Caco-2 (cell line): ENCODE results near the gene CRAT. TPM values are rescaled to one million over a fixed set of nuclear protein-coding genes. Genes with fewer than 3 reads are reported as not detected.

Source experiments
- BruUV-seq: library from RNA; stranded (reverse); fragments of 400-500 nt; replicated peaks from 2 replicates; lab custom pipeline; 2021; lab: Mats Ljungman, UMichigan
- CTCF ChIA-PET: fragments of 300-600 bp; sonication (Branson Sonifier 250); formaldehyde crosslinking; loops from one replicate; lab custom pipeline; 2022; ENCODE audit warnings: antibody characterized with exemption; lab: Charles Lee
- POLR2A ChIA-PET: fragments of 300-600 bp; sonication (Branson Sonifier 250); formaldehyde crosslinking; loops from one replicate; lab custom pipeline; 2022; ENCODE audit warnings: antibody characterized with exemption; lab: Charles Lee
- DNase-seq, 2 experiments: peaks; one replicate each; pipeline versions ENCODE4 v3.0.0 to v3.0.0-alpha.2; 2020 to 2022
- H3K27me3 ChIP-seq: replicated peaks from 2 replicates; pipeline ENCODE4 v1.6.0; 2011; ENCODE audit warnings: low read length; ENCODE audit not compliant: control insufficient read depth, insufficient read depth
- H3K36me3 ChIP-seq: 2 replicates; pipeline ENCODE4 v1.5.1; 2011; ENCODE audit warnings: low read length; ENCODE audit not compliant: control insufficient read depth, insufficient read depth
- H3K4me1 ChIP-seq: fragments of 250-450 bp; sonication (Bioruptor Pico); 2 replicates; pipeline ENCODE4 v1.5.1; 2020; ENCODE audit warnings: mild to moderate bottlenecking
- H3K4me3 ChIP-seq: 2 replicates; pipeline ENCODE4 v1.5.1; 2011; ENCODE audit warnings: low read depth, mild to moderate bottlenecking, control low read depth, low read length
- H3K9me3 ChIP-seq: fragments of 250-450 bp; sonication (Bioruptor Pico); 2 replicates; pipeline ENCODE4 v1.5.1; 2020; ENCODE audit warnings: mild to moderate bottlenecking, moderate library complexity
- H3K27ac Mint-ChIP-seq: one replicate; pipeline ENCODE4 v1.8.0; 2022; ENCODE audit warnings: mixed read lengths; ENCODE audit not compliant: unreplicated experiment
- H3K27me3 Mint-ChIP-seq: one replicate; pipeline ENCODE4 v1.8.0; 2022; ENCODE audit warnings: mixed read lengths; ENCODE audit not compliant: insufficient read depth, unreplicated experiment
- H3K36me3 Mint-ChIP-seq: one replicate; pipeline ENCODE4 v1.8.0; 2022; ENCODE audit warnings: mild to moderate bottlenecking, mixed read lengths; ENCODE audit not compliant: insufficient read depth, unreplicated experiment
- H3K4me1 Mint-ChIP-seq: one replicate; pipeline ENCODE4 v1.8.0; 2022; ENCODE audit warnings: low read depth, mixed read lengths; ENCODE audit not compliant: unreplicated experiment
- H3K4me3 Mint-ChIP-seq: one replicate; pipeline ENCODE4 v1.8.0; 2022; ENCODE audit warnings: mild to moderate bottlenecking, moderate library complexity, mixed read lengths; ENCODE audit not compliant: unreplicated experiment
- H3K9me3 Mint-ChIP-seq: one replicate; pipeline ENCODE4 v1.8.0; 2022; ENCODE audit warnings: mixed read lengths; ENCODE audit not compliant: unreplicated experiment
- intact Hi-C: fragments of 100-400 bp; cut with micrococcal nuclease; formaldehyde crosslinking; loops from one replicate; pipeline ENCODE4 v1.10.0; 2022; ENCODE audit not compliant: unreplicated experiment
- total RNA-seq: library from RNA; stranded (reverse); gene quantifications from 2 replicates; pipeline ENCODE4 v1.2.3, GENCODE V29; 2022
- TF ChIP-seq, protein P1 (sequence below), 2 experiments: fragments of 200-600 bp in 1 of 2; IDR thresholded peaks; 1 replicate in 1 of 2; 2 replicates in 1 of 2; pipeline versions ENCODE4 v1.5.1 to v1.8.0; 2011 to 2022; ENCODE audit warnings: antibody characterized with exemption in 1 of 2, control low read depth in 1 of 2, inconsistent platforms in 1 of 2, low read depth in 1 of 2, low read length in 1 of 2, mild to moderate bottlenecking in 1 of 2, moderate library complexity in 1 of 2; ENCODE audit not compliant: insufficient read depth in 1 of 2, severe bottlenecking in 1 of 2, unreplicated experiment in 1 of 2

Gene CRAT
- total RNA-seq, 1 experiment from 2014 or later, result 20.7 TPM

- BruUV-seq, result no TSS peak
- TF ChIP-seq, protein P1, sequence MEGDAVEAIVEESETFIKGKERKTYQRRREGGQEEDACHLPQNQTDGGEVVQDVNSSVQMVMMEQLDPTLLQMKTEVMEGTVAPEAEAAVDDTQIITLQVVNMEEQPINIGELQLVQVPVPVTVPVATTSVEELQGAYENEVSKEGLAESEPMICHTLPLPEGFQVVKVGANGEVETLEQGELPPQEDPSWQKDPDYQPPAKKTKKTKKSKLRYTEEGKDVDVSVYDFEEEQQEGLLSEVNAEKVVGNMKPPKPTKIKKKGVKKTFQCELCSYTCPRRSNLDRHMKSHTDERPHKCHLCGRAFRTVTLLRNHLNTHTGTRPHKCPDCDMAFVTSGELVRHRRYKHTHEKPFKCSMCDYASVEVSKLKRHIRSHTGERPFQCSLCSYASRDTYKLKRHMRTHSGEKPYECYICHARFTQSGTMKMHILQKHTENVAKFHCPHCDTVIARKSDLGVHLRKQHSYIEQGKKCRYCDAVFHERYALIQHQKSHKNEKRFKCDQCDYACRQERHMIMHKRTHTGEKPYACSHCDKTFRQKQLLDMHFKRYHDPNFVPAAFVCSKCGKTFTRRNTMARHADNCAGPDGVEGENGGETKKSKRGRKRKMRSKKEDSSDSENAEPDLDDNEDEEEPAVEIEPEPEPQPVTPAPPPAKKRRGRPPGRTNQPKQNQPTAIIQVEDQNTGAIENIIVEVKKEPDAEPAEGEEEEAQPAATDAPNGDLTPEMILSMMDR (IDR thresholded peaks at IDR 0.05; ENCODE audit: insufficient read depth in 1 of 2, low read depth in 1 of 2, low read length in 1 of 2, severe bottlenecking in 1 of 2, unreplicated experiment in 1 of 2), result no peak
- Mint-ChIP-seq H3K4me3 (no peak overlapping the region), H3K36me3 (peaks cover 52% of the 10 kb centered on the region), H3K9me3 (no peaks in the 10 kb centered on the region), H3K27ac (no peak overlapping the region), H3K4me1 (no peaks in the 10 kb centered on the region), H3K27me3 (no peaks in the 10 kb centered on the region)
- intact Hi-C loops, result no loop called here
- Histone ChIP-seq H3K4me1 (no peaks in the 10 kb centered on the region), H3K9me3 (no peaks in the 10 kb centered on the region), H3K4me3 (no peak overlapping the region), H3K27me3 (no peaks in the 10 kb centered on the region), H3K36me3 (peaks cover 3% of the 10 kb centered on the region)
- CTCF ChIA-PET, result no interaction called here
- POLR2A ChIA-PET, result no interaction called here
- DNase-seq, result peak in 1 of 2 experiments; percentile 38
These were observed 47.5 kb downstream of the CRAT start for GRCh38 chr9:129063061-129063460.

GRCh38 chr9:129060991-129061390 is 49.6 kb downstream of the CRAT start:
- peaks cover 3% of the 10 kb centered on the region for H3K36me3 ChIP-seq
- TF ChIP-seq, protein P1 (IDR thresholded peaks at IDR 0.05; ENCODE audit: insufficient read depth in 1 of 2, low read depth in 1 of 2, low read length in 1 of 2, severe bottlenecking in 1 of 2, unreplicated experiment in 1 of 2), result no peak
- POLR2A ChIA-PET, result no interaction called here
- no peaks in the 10 kb centered on the region for H3K9me3 Mint-ChIP-seq
- intact Hi-C loops, result no loop called here
- peaks cover 46% of the 10 kb centered on the region for H3K36me3 Mint-ChIP-seq
- H3K4me3 ChIP-seq, result no peak overlapping the region
- BruUV-seq, result no TSS peak
- CTCF ChIA-PET, result no interaction called here
- no peaks in the 10 kb centered on the region for H3K4me1 ChIP-seq
- H3K27me3 Mint-ChIP-seq, result no peaks in the 10 kb centered on the region
- peak in 1 of 2 experiments; percentile 27 for DNase-seq
- no peaks in the 10 kb centered on the region for H3K27me3 ChIP-seq
- H3K27ac Mint-ChIP-seq, result no peak overlapping the region
- no peak overlapping the region for H3K4me3 Mint-ChIP-seq
- no peaks in the 10 kb centered on the region for H3K4me1 Mint-ChIP-seq
- H3K9me3 ChIP-seq, result no peaks in the 10 kb centered on the region

DNA sequence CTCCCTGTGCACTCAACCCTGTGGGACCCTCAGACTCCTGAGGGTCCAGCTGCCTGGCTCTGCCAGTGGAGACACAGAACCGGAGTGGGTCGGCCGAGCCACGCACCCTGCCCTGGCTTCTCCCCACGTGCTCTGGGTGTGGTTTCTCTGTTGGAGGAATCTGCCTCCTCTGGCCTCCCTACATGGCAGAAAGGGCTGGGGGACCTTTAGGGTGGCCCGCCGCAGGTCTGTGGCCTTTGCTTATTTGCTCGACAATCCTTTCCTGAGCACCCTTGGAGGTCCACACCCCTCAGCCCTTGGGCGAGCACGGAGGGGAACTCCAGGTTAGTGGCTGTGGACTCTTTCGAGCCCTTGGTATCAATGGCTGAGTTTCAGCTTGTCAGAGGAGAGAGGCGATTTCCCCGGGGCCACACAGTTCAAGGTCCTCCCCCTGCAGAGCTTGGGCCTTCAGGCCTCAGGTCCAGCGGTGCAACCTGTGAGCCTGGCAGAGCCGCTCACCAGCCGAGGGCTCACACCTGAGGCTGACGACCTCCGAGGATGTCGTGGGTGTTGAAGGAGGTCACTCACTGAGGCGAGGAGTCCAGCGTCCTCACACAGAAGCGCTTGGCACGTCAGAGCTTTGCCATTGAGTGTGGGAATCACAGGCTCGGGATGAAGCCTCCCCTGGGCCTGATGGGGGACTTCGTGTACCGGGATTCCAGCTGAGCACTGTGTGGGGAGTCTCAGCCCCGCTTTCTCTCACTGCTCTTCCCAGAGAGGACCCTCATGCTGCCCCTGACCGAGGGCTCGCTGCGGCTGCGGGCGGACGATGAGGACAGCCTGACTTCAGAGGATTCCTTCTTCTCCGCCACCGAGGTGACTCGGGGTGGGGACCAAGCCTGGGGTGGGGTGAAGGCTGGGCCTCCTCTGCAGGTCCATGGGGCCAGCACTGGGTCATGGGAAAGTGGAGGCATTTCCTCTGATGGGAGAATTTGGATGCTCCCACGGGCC is 50.5 kb downstream of the CRAT start:
- Histone ChIP-seq H3K4me1 (no peaks in the 10 kb centered on the region), H3K4me3 (no peak overlapping the region), H3K36me3 (peaks cover 3% of the 10 kb centered on the region), H3K9me3 (no peaks in the 10 kb centered on the region), H3K27me3 (no peaks in the 10 kb centered on the region)
- TF ChIP-seq, protein P1 (IDR thresholded peaks at IDR 0.05; ENCODE audit: insufficient read depth in 1 of 2, low read depth in 1 of 2, low read length in 1 of 2, severe bottlenecking in 1 of 2, unreplicated experiment in 1 of 2), result no peak
- no peaks in the 10 kb centered on the region for H3K4me1 Mint-ChIP-seq
- H3K9me3 Mint-ChIP-seq, result no peaks in the 10 kb centered on the region
- ChIA-PET CTCF (no interaction called here), POLR2A (no interaction called here)
- no peak overlapping the region for H3K27ac Mint-ChIP-seq
- no TSS peak for BruUV-seq
- no peak overlapping the region for H3K4me3 Mint-ChIP-seq
- peaks cover 37% of the 10 kb centered on the region for H3K36me3 Mint-ChIP-seq
- intact Hi-C loops, result no loop called here
- peak in 1 of 2 experiments; percentile 30 for DNase-seq
- H3K27me3 Mint-ChIP-seq, result no peaks in the 10 kb centered on the region
